DMS79 (cell line): ENCODE data around the gene MYBPHL.

ENCODE experiments used
- DNase-seq: peaks from one replicate; lab custom pipeline; 2025; lab: John Stamatoyannopoulos, UW

MYBPHL gene

DNA sequence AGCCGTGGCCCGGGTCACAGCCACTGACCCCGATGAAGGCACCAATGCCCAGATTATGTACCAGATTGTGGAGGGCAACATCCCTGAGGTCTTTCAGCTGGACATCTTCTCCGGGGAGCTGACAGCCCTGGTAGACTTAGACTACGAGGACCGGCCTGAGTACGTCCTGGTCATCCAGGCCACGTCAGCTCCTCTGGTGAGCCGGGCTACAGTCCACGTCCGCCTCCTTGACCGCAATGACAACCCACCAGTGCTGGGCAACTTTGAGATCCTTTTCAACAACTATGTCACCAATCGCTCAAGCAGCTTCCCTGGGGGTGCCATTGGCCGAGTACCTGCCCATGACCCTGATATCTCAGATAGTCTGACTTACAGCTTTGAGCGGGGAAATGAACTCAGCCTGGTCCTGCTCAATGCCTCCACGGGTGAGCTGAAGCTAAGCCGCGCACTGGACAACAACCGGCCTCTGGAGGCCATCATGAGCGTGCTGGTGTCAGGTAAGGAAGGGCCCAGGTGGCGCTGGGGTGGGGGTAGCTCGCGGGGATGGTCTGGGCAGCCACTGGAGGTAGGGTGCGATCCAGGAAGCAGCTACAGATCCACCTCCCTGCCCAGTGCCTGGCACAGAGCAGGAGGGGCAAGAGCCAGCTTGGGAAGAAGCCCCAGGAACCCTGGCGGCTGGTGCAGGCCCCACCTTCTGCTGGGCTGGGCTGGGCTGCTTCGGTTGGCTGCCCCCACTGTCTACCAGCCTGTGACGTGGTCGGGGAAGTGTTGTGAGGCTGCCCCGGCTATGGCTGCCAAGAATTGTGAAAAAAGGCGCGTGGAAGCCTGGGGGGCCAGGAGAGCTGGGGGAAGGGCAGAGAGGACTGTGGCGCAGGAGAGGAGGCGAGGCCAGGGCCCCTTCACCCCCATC is 53.7 kb downstream of the MYBPHL start:
- no peak for DNase-seq

DNA sequence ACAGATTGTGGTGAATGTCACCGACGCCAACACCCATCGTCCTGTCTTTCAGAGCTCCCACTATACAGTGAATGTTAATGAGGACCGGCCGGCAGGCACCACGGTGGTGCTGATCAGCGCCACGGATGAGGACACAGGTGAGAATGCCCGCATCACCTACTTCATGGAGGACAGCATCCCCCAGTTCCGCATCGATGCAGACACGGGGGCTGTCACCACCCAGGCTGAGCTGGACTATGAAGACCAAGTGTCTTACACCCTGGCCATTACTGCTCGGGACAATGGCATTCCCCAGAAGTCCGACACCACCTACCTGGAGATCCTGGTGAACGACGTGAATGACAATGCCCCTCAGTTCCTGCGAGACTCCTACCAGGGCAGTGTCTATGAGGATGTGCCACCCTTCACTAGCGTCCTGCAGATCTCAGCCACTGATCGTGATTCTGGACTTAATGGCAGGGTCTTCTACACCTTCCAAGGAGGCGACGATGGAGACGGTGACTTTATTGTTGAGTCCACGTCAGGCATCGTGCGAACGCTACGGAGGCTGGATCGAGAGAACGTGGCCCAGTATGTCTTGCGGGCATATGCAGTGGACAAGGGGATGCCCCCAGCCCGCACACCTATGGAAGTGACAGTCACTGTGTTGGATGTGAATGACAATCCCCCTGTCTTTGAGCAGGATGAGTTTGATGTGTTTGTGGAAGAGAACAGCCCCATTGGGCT is 54.5 kb downstream of the MYBPHL start:
- DNase-seq = no peak

DNA sequence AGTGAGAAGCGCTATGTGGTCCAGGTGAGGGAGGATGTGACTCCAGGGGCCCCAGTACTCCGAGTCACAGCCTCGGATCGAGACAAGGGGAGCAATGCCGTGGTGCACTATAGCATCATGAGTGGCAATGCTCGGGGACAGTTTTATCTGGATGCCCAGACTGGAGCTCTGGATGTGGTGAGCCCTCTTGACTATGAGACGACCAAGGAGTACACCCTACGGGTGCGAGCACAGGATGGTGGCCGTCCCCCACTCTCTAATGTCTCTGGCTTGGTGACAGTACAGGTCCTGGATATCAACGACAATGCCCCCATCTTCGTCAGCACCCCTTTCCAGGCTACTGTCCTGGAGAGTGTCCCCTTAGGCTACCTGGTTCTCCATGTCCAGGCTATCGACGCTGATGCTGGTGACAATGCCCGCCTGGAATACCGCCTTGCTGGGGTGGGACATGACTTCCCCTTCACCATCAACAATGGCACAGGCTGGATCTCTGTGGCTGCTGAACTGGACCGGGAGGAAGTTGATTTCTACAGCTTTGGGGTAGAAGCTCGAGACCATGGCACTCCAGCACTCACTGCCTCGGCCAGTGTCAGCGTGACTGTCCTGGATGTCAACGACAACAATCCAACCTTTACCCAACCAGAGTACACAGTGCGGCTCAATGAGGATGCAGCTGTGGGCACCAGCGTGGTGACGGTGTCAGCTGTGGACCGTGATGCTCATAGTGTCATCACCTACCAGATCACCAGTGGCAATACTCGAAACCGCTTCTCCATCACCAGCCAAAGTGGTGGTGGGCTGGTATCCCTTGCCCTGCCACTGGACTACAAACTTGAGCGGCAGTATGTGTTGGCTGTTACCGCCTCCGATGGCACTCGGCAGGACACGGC is 55.3 kb downstream of the MYBPHL start:
- no peak for DNase-seq

DNA sequence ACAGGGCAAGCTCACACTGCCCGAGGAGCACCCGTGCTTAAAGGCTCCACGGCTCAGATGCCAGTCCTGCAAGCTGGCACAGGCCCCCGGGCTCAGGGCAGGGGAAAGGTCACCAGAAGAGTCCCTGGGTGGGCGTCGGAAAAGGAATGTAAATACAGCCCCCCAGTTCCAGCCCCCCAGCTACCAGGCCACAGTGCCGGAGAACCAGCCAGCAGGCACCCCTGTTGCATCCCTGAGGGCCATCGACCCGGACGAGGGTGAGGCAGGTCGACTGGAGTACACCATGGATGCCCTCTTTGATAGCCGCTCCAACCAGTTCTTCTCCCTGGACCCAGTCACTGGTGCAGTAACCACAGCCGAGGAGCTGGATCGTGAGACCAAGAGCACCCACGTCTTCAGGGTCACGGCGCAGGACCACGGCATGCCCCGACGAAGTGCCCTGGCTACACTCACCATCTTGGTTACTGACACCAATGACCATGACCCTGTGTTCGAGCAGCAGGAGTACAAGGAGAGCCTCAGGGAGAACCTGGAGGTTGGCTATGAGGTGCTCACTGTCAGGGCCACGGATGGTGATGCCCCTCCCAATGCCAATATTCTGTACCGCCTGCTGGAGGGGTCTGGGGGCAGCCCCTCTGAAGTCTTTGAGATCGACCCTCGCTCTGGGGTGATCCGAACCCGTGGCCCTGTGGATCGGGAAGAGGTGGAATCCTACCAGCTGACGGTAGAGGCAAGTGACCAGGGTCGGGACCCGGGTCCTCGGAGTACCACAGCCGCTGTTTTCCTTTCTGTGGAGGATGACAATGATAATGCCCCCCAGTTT is 56.1 kb downstream of the MYBPHL start:
- DNase-seq = no peak

DNA sequence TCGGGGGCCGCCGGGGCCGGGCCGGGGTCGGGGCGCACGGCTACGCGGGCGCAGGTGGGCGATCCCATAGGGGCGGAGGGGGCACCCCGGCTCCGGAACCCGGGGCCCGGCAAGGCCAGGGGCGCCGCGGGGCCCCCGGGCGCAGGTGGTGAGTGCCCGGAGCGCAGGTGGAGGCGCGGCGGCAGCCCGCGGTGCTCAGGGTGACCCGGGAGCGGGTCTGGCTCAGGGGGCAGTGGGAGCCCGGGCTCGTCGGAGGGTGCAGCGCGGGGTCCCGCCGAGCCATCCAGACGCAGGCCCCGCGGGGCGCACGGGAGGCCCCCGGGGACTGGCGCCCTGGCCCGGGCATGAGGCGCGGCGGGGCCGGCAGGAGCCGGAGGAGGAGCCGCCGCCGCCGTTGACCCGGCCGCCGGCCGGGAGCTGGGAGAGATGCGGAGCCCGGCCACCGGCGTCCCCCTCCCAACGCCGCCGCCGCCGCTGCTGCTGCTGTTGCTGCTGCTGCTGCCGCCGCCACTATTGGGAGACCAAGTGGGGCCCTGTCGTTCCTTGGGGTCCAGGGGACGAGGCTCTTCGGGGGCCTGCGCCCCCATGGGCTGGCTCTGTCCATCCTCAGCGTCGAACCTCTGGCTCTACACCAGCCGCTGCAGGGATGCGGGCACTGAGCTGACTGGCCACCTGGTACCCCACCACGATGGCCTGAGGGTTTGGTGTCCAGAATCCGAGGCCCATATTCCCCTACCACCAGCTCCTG is 57.0 kb downstream of the MYBPHL start:
- no peak for DNase-seq

DNA sequence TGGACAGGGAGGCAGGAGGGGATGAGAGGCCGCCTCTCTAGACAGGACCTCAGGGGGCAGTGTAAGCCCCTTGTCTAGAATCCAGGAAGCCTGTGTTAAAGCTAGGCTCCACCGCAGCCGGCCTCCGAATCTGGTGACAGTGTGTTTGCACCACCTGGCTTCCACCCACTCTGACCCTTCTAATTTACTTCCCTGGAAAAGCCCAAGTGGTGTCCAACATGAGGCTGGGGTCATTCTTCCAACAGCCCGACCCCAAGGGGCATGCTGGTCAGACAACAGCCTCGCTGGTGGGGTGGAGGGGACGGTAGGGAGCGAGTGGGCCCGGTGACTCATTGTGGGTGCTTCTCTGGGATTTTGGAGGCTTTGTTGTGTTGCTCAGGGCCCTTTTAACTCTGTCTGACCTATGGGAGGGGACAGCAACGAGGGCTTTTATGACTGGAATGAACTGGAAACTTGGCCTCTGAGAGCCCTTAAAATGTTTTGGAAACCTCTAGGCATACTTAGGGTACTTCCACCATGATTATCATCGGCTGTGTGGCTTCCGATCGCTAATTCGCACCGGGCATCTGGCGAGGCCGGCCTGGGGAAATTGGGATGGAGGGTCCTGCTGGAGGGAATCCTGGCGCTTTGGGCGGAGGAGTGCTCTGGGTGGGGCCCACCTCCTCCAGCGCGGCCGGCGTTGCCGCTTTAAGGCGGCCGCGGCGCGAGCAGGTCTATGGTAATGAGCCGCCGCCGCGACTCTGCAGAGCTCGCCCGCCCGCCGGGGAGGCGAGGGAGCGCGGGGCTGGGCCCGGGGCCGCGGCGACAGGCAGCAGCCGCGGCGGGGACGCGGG is 57.8 kb downstream of the MYBPHL start, which contains the start of gene CELSR2:
CELSR2 (plus strand) TSS at position 743 of the 833 bp plus-strand sequence. CDS start 541 bp downstream, outside the sequence.
- peak; percentile 30 for DNase-seq

DNA sequence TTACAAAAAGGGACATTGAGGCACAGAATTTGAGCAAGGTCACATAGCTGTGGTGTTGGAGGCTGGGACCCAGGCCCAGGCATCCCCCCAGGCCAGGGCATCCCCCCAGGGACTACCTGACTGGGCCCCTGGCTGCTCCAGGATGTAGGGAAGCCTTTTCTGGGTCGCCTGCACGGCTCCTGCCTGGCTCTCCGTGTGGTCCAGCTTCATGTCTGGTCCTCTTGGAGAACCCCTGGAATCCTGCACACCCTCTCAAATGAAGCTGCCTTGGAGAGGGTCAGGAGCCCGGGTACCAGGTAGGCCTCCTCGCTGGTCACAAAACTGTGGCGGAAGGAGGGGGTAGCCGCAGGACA is 58.4 kb downstream of the MYBPHL start:
- DNase-seq = no peak

DNA sequence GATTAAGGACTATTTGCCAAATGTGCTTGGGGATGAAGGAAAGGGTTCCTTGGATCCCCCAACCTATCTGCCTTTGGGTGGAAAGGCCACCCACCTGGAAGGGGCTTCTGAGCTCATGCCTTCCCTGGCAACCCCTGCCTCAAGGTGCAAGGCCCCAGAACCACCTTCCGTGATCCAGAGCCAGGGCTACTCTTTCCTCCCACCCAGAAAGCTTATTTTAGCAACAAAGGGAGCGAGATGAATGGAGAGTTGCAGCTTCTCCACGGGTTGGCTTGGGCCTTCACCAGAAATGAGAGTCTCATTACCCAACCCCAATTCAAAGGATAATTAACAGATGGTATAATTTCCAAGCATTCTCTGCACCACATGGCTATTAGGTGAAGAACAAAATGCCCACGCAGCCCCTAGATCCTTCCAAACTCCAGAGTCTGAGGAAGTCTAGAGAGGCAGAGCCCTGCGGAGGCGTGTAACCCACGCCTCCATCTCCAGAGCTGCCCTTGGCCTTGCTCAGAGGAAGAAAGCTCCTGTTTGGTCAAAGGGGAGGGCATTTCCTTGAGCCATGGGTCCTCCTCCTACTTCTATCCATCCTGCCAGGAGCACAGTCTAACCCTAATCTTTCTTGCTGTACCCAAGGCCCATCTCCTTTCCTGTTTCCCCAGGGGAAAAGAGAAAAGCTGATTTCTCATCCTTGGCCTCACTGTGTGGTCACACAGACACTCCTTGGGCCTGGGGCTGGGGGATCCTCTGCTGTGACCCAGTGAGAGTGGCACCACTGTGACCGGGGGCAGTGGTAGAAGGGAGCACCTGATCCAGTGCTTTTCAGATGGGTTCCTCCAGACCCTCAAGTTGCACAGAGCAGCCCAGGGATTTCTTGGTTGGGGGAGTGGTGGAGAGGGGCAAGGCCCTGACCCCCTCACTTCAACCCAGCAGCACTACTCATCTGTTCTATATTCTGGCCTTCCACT is 59.1 kb downstream of the MYBPHL start:
- no peak for DNase-seq

DNA sequence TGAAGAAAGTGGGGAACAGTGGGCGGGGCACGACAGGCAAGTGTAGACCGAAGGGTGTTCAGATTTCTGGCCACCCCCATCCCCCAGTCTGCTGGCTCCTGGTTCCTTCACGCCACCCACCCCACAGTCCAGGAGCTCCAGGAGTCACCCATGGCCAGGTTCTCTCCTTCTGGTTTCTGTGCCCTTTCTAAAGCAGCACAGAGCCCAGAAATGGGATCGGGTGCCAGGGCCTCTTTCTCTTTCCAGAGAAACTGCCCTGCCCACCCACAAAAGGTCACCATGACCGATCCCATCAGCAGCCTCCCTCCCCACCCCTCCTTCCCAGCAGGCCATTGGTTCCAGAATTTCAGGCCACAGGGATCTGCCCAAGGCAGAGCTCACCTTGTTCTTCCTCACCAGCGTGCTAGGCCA is 60.7 kb downstream of the MYBPHL start:
- no peak for DNase-seq

DNA sequence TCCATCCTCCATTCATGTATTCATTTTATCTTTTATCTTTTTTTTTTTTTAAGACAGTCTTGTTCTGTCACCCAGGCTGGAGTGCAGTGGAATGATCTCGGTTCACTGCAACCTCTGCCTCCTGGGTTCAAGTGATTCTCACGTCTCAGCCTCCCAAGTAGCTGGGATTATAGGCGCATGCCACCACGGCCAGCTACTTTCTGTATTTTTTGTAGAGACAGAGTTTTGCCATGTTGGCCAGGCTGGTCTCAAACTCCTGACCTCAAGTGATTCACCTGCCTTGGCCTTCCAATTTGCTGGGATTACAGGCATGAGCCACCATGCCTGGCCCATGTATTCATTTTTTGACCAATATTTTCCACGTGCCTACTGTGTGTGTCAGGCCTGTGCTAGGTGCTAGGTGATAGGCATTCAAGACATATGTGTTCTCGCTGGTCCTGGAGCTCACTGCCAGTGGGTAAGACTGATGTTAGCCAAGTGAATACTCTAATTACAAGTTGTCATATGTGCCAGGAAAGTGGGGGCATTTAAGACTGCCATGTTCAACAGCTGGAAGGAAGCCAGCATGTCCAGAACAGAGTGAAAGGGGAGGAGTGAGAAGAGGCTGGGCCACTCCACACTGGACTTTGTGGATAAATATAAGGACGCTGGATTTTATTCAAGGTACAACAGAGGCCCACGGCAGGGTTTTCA is 62.8 kb downstream of the MYBPHL start:
- no peak for DNase-seq

DNA sequence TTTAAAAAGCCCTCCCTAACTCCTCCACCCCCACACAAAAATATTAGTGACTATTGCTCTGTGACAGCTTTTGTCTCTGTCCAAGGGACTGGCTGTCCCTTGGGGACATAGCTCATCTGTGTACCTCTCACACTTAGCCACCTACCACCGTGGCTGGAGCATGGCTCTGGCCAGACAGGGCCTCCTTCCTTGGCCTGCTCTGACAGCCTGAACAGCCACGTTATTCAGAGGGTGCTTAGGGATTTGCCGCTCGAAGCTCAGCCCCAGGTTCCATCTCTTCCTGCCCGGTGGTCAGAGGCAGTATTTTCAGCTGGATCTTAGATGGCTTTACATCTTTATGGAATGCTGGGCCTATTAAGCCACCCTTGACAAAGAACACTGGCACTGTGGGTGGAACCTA is 63.6 kb downstream of the MYBPHL start:
- no peak for DNase-seq

DNA sequence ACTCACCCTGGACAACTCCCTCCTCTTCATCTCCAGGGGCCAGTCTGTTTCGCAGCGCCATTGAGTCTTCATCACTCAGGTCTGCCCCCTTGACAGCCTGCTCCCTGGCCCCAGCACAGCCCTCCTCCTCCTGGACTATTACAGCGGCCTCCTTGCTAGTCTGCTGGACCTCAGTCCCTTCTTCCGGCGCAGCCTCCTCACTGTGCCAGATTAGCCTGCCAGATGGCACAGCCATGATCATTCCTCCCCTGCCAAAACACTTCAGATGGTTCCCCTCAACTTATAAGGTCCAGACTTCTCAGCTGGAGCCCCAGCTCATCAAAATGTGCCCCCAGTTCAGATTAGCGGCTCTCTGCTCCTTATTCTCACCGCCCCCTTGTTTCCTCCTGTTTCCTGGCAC is 64.4 kb downstream of the MYBPHL start:
- DNase-seq = no peak
